HL-60 (cell line): ENCODE results near the gene RNLS.

Experiments
- DNase-seq, 2 experiments: peaks; one replicate each; pipeline ENCODE4 v3.0.0-alpha.2; 2010 to 2020; ENCODE audit warnings: low read depth in 1 of 2, low spot score in 1 of 2
- H3K27ac ChIP-seq: fragments of 250-450 bp; sonication (Bioruptor Pico); replicated peaks from 2 replicates; pipeline ENCODE4 v1.5.1; 2020; ENCODE audit warnings: mild to moderate bottlenecking, moderate library complexity
- H3K27me3 ChIP-seq: fragments of 250-450 bp; sonication (Bioruptor Pico); 2 replicates; pipeline ENCODE4 v1.5.1; 2021; ENCODE audit warnings: mild to moderate bottlenecking, moderate library complexity; ENCODE audit not compliant: insufficient read depth, poor library complexity, severe bottlenecking
- H3K4me3 ChIP-seq: replicated peaks from 2 replicates; pipeline ENCODE4 v1.5.1; 2011; ENCODE audit warnings: mild to moderate bottlenecking, control low read depth, low read length; ENCODE audit not compliant: insufficient read depth
- GABPA ChIP-seq: IDR thresholded peaks from 2 replicates; pipeline ENCODE4 v1.6.1; 2012; ENCODE audit warnings: low read depth
- POLR2AphosphoS5 ChIP-seq: IDR thresholded peaks from 2 replicates; pipeline ENCODE4 v1.6.1; 2012; ENCODE audit warnings: low read depth
- SPI1 ChIP-seq: IDR thresholded peaks from 2 replicates; pipeline ENCODE4 v1.6.1; 2012; ENCODE audit warnings: low read depth, mild to moderate bottlenecking, borderline replicate concordance
- TF ChIP-seq, protein P1 (sequence below): IDR thresholded peaks from 2 replicates; pipeline ENCODE4 v1.6.1; 2012; ENCODE audit warnings: low read depth; ENCODE audit not compliant: insufficient replicate concordance
- TF ChIP-seq, protein P2 (sequence below): IDR thresholded peaks from one replicate; pipeline ENCODE4 v1.5.1; 2011; ENCODE audit warnings: low read length, control low read depth, inconsistent platforms; ENCODE audit not compliant: insufficient read depth

RNLS gene

DNA sequence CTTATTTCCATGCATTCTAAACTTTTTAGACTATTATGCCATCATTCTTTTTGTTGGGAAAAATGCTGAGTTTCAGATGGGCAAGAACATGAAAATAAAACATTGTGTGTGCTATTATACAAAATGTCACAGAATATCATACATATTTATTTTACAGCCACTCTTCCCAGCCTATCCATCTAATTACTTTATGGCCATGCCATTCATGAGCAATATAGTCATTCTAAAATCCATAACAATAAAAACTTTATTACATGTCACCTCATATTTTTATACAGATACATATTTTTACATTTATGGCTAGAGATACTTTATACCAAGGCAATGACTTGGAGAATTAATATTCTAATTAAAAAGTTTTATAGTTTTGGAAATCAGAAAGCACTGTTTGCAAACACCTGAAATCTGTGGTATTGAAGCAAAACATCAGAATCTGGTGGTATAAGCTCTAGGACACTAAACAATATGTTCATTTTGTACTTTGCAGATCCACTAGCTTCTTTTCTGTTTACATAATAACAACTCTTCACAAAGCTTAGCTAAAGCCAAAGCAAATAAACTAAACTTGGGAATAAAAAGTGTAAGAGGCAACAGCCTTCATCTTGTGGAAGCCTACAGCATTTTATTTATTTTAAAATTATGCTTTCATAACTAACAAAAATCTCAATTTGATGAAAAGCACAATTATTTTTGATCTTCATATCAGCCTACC, 210.1 kb downstream of the RNLS start:
- H3K27ac ChIP-seq = no peak overlapping the region
- no peak overlapping the region for H3K4me3 ChIP-seq
- H3K27me3 ChIP-seq = no peaks in the 10 kb centered on the region
- no peak for DNase-seq
- no peak for TF ChIP-seq GABPA
- TF ChIP-seq SPI1 = no peak
- TF ChIP-seq, protein P1, sequence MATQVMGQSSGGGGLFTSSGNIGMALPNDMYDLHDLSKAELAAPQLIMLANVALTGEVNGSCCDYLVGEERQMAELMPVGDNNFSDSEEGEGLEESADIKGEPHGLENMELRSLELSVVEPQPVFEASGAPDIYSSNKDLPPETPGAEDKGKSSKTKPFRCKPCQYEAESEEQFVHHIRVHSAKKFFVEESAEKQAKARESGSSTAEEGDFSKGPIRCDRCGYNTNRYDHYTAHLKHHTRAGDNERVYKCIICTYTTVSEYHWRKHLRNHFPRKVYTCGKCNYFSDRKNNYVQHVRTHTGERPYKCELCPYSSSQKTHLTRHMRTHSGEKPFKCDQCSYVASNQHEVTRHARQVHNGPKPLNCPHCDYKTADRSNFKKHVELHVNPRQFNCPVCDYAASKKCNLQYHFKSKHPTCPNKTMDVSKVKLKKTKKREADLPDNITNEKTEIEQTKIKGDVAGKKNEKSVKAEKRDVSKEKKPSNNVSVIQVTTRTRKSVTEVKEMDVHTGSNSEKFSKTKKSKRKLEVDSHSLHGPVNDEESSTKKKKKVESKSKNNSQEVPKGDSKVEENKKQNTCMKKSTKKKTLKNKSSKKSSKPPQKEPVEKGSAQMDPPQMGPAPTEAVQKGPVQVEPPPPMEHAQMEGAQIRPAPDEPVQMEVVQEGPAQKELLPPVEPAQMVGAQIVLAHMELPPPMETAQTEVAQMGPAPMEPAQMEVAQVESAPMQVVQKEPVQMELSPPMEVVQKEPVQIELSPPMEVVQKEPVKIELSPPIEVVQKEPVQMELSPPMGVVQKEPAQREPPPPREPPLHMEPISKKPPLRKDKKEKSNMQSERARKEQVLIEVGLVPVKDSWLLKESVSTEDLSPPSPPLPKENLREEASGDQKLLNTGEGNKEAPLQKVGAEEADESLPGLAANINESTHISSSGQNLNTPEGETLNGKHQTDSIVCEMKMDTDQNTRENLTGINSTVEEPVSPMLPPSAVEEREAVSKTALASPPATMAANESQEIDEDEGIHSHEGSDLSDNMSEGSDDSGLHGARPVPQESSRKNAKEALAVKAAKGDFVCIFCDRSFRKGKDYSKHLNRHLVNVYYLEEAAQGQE = no peak
- TF ChIP-seq, protein P2, sequence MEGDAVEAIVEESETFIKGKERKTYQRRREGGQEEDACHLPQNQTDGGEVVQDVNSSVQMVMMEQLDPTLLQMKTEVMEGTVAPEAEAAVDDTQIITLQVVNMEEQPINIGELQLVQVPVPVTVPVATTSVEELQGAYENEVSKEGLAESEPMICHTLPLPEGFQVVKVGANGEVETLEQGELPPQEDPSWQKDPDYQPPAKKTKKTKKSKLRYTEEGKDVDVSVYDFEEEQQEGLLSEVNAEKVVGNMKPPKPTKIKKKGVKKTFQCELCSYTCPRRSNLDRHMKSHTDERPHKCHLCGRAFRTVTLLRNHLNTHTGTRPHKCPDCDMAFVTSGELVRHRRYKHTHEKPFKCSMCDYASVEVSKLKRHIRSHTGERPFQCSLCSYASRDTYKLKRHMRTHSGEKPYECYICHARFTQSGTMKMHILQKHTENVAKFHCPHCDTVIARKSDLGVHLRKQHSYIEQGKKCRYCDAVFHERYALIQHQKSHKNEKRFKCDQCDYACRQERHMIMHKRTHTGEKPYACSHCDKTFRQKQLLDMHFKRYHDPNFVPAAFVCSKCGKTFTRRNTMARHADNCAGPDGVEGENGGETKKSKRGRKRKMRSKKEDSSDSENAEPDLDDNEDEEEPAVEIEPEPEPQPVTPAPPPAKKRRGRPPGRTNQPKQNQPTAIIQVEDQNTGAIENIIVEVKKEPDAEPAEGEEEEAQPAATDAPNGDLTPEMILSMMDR = no peak
- no peak for TF ChIP-seq POLR2AphosphoS5

DNA sequence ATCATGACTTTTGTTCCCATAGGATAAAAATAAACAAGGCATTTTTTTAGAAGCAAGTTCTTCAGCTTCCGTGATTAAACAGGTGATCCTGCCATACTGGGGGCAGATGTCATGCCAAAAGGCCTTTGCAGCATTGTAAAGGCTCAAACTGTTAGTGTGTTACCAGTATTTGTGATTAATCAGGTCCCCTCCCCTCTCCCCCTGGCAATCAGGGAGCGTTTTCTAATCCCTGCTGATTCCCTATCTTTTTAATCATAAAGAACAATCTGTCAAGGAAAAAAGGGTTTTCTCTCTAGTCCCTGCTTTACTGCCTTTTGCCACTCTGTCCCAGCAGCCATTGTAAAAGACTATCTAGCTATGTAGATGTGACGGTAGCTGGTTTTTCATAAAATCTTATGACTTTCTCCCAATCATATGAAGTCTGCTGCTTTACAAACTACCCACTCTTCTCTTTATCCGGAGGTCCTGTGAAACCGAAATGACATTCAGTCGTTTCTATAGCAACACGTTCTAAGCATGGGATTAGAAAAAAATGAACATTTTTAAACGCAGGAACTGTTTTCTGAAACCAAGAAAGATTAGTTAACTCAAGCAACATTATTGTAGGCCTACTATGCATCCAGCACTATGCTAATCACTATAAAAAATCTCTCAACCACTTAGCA, 210.9 kb downstream of the RNLS start:
- H3K27me3 ChIP-seq = no peaks in the 10 kb centered on the region
- no peak overlapping the region for H3K4me3 ChIP-seq
- TF ChIP-seq SPI1 = no peak
- TF ChIP-seq GABPA = no peak
- TF ChIP-seq, protein P2 = no peak
- no peak for TF ChIP-seq POLR2AphosphoS5
- TF ChIP-seq, protein P1 = no peak
- H3K27ac ChIP-seq = no peak overlapping the region
- DNase-seq = no peak

DNA sequence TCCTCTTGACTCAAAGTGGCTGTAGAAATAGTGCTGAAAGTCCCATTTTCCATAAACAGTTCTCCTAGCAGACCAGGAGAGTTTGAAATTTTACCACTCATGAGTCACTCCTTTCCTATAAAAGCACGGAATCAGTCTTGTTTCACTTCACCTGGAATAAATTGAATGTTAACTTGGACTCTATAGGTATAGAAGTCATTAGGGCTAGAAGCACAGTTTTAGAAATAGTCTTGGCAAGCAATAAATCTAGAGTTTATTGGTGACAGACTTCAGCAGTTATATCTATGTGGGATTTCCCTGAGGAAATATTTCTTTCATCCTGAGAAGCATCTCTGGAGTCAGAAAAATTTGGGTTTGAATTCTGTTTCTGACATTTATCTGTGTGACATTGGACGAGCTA, 212.4 kb downstream of the RNLS start:
- TF ChIP-seq POLR2AphosphoS5 (no peak), SPI1 (no peak), GABPA (no peak)
- TF ChIP-seq, protein P1 = no peak
- no peak overlapping the region for H3K4me3 ChIP-seq
- no peaks in the 10 kb centered on the region for H3K27me3 ChIP-seq
- no peak overlapping the region for H3K27ac ChIP-seq
- no peak for DNase-seq
